HG03095 (cell line): ENCODE measurements around the gene NDUFB2.
A peak's percentile ranks its signal among the peaks of the same experiment; 100 is the strongest.
"Not testable (repeated sequence)": the region's sequence is repeated elsewhere in the genome, so short reads cannot be mapped to it uniquely, and the experiment has no call there.

Source experiments
- ATAC-seq: cut with Tn5 transposase; IDR thresholded peaks from one replicate; pipeline ENCODE4 v1.9.1; 2021; ENCODE audit warnings: moderate library complexity; ENCODE audit not compliant: unreplicated experiment

NDUFB2 gene

DNA sequence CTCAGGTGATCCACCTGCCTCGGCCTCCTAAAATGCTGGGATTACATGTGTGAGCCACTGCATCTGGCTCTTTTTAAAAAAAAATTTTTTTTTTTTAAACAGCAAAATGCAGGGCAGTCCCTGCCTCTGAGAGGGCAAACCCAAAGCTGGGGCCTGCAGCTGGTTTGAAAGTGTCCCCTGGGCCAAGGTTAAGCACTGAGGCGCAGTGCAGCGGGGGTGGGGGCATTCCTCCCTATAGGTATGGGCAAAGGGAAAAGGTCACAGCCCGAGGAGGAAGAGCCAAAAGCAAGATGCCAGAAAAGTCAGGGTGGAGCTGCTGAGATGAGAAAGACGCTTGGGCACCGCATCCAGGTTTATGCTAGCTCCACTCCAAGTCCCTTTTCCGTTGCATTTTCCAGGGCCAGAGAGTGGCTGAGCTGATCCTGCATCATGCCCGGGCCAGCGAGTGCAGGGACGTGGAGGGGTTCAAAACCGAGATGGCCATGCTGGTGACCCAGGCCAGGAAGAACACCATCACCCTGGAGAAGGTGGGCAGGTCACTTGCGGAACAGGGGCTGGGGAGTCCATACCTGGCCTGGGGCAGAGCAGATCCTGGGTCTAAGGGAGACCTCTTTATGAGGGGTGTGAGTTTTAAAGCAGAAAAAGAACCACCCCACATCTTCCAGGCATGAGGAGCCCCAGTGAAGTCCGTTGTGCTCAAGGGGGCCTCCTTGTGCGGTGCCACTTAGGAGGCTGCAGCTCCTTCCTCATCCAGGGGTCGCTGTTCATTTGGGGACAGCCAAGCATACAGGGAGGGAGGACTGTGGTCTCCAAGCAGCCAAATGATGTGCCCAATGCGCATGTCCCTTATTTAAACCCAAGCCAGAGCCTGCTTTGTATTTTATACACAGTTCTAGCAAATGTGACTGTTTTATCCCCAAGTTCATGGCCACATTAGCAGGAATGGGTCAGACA is 7.0 kb upstream of the NDUFB2 start:
- no peak for ATAC-seq

GRCh38 chr7:140691376-140692045 is 5.0 kb upstream of the NDUFB2 start:
- ATAC-seq = no peak

DNA sequence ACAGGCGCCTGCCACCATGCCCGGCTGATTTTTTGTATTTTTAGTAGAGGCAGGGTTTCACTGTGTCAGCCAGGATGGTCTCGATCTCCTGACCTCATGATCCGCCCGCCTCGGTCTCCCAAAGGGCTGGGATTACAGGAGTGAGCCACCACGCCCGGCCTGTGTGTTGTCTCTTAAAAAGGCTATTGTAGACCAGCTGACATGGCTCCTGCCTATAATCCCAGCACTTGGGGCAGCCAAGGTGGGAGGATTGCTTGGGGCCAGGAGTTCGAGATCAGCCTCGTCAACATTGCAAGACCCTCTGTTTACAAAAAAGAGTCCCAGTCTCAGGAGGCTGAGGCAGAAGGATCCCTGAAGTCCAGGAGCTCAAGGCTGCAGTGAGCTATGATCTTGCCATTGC is 2.7 kb upstream of the NDUFB2 start:
- not testable (repeated sequence) for ATAC-seq

DNA sequence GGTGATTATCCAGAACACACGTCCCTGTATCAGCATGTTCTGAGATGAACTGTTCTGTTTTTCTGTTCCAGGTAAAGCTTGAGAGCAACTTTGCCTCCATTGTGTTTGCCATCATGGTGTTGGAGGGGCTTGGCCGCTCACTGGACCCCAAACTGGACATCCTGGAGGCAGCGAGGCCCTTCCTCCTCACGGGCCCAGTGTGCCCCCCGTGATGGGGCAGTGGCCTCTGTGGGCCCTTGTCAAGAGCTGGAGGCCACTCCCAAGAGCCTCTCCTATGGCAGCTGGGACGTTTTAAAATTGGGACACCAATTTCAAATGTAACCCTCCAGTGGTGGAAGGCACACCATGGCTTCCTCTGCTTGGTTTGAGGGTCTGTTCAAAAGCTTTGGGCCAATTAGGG is 1.9 kb upstream of the NDUFB2 start:
- no peak for ATAC-seq

DNA sequence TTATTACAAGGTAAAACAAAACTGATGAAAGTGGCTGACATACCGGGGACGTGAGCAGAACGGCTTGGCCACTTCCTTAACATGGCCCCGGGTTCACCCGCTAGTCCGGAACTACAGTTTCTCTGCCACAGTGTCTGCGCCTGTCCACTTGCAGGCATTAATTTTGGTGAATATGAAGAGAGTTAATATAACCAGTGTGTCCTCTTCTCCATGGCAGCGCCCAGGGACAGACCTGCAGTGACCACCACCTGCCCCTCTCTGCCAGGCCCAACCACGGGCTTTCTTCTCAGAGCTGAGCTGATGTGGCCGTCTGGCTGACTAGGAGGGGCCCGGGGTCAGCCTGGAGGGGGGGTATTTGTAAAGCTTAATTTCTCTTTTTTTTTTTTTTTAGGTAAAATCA is 1.1 kb upstream of the NDUFB2 start:
- no peak for ATAC-seq

- peak; percentile 94 for ATAC-seq
These were observed 356 bp upstream of the NDUFB2 start for GRCh38 chr7:140696024-140696679.

DNA sequence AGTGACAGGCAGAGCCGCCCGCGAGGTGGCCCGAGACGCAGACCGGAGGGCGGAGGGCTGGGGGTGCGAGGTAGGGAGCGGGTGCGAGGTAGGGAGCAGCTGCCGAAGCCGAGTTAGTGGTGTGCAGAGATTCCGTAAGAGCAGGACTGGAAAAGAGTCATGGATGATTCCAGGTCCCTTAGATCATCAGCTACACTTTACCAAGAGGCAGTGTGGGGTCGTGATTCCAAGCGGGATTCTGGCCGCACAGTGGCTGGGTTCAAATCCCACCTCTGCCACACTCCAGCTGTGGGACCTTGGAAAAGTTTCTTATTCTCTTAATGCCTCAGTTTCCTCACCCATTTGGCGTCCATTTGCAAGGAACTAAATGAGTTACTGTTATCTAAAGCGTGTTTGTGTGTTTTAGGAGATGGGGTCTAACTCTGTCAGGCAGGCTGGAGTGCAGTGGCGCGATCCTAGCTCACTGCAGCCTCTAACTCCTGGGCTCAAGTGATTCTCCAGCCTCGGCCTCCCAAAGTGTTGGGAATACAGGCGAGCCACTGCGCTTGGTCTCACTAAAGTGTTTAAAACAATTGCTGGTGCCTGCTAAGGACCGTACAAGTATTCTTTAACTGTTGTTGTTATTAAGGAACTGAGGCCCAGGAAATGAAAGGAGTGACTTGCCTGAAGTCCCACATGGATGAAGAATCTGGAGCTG is 1.1 kb downstream of the NDUFB2 start:
- no peak for ATAC-seq

DNA sequence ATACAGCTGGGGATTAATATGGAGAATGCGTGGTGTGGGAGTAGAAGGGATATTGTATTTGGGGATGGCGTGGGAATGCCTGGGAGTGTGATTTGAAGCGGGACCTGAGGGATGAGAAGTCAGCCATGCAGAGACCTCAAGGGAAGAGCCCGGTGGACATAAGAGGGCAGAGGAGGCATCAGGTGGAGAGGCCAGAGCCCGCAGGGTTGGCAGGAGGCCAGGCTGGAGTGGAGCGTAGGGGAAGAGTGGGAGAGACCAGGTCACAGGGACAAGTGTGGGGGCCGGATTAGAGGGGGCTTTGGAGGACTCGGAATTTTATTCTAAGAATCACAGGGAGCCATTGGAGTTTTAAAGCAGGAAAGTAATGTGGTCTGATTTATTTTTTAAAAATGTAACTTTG is 2.0 kb downstream of the NDUFB2 start:
- no peak for ATAC-seq

DNA sequence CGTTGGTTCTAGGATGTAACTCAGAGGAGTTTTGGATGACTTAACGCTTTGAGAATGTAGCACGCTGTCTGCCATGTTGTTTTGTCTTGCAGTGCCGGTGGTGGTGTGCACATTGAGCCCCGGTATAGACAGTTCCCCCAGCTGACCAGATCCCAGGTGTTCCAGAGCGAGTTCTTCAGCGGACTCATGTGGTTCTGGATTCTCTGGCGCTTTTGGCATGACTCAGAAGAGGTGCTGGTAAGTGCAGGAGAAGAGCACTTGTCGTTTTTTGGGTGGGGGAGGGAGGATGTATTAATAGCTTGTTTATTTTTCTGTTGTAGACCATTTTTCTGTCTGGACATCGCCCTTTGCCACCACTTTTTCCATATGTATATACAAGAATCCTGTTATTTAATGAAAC is 6.3 kb downstream of the NDUFB2 start:
- no peak for ATAC-seq

GRCh38 chr7:140704205-140704604 is 7.7 kb downstream of the NDUFB2 start:
- ATAC-seq = no peak

DNA sequence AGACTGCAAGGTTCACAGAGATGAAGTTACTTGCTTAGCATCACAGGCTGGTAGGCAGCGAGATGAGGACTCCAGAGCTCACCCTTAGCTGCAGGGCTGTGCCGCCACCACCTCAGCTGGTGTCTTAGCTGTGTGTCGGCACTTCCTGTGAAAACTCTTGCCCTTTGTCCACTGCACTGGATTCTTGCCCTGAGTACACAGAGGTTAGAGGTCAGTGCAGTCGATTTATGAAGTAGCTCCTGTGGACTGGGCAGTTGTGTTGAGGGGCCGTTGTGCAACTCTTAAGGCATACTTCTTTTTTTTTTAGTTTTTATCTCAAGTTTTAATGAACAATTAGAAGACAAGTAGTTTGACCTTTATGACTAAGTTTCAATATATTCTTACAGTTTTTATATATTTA is 10.6 kb downstream of the NDUFB2 start:
- no peak for ATAC-seq

GRCh38 chr7:140708764-140709163 is 12.3 kb downstream of the NDUFB2 start:
- not testable (repeated sequence) for ATAC-seq

GRCh38 chr7:140712392-140712791 is 15.9 kb downstream of the NDUFB2 start:
- not testable (repeated sequence) for ATAC-seq

GRCh38 chr7:140714331-140715040 is 18.0 kb downstream of the NDUFB2 start:
- ATAC-seq = no peak

GRCh38 chr7:140719721-140720120 is 23.2 kb downstream of the NDUFB2 start:
- ATAC-seq = no peak

GRCh38 chr7:140722254-140722653 is 25.7 kb downstream of the NDUFB2 start:
- ATAC-seq = no peak

DNA sequence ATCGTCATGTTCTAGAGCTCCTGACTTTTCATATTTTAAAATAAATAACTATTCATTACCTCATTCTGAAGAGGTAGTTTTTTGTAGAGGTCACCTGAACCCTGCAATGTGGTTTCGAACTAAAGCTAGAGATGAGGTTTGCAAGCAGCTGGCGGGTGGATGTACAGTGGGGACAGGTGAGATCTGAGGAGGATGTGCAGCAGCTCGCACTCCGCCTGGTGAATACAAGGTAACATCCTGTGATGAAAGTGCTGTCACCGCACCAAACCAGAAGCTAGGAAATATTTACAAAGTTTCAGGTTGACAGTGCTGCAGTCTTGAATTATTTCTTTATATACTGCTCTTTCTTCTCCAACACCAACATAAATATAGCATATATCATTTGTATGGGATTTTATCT is 26.5 kb downstream of the NDUFB2 start:
- no peak for ATAC-seq

- ATAC-seq = no peak
These were observed 27.1 kb downstream of the NDUFB2 start for GRCh38 chr7:140723574-140723973.

DNA sequence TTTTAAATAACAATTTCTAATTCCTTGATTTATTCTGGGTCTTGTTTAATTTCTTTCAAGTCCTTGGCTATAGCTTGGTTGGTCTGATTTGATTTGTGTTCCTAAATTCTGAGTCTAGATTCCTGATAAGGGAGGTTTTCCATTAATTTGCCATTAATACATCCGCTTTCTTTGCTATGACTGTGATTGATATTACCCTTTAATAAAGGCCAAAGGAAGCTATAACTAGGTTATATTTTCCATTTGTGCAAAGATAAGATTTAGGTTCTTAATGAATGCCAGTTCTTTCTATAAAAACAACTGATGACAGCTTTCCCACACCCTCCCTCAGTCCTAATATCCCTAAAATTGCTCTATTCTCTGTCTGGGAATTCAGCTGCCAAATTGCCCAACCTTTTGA is 28.2 kb downstream of the NDUFB2 start:
- no peak for ATAC-seq

GRCh38 chr7:140726281-140726680 is 29.8 kb downstream of the NDUFB2 start:
- no peak for ATAC-seq
